Spleen (tissue), 7 donors: ENCODE data around the gene HSD17B7.

ENCODE experiments used
- CTCF ChIP-seq, 11 experiments: fragments of 200-600 bp in 7 of 11; fragments of 450-650 bp in 4 of 11; sonication (generic) in 4 of 11; IDR thresholded peaks in 8 of 11; conservative IDR thresholded peaks in 3 of 11; 1 replicate in 7 of 11; 2 replicates in 4 of 11; pipeline versions ENCODE4 v1.4.0 to v1.8.0; 2016 to 2021; ENCODE audit warnings: antibody characterized with exemption in 11 of 11, inconsistent platforms in 4 of 11, mild to moderate bottlenecking in 1 of 11
- POLR2AphosphoS5 ChIP-seq, 3 donors: sonication (generic); formaldehyde crosslinking; IDR thresholded peaks; one replicate each; pipeline ENCODE4 v1.5.1; 2017; ENCODE audit warnings: antibody characterized with exemption in 3 of 3
- donor health status: DM: no; HTN: no; CAD: no; lungs with moderate emphysema.
- donor health status: DM: no; HTN: no; CAD: no.
- donor health status: DM: no; HTN: no; CAD: no.

- TF ChIP-seq CTCF (IDR thresholded peaks at IDR 0.05 in 8 of 11, conservative IDR thresholded peaks at IDR 0.05 in 3 of 11) (no peak), POLR2AphosphoS5 (IDR thresholded peaks at IDR 0.05) (no peak)
These were observed 56.0 kb downstream of the HSD17B7 start for GRCh38 chr1:162846256-162847212.
